ENCODE data around the gene AGAP1.

Gene AGAP1

DNA sequence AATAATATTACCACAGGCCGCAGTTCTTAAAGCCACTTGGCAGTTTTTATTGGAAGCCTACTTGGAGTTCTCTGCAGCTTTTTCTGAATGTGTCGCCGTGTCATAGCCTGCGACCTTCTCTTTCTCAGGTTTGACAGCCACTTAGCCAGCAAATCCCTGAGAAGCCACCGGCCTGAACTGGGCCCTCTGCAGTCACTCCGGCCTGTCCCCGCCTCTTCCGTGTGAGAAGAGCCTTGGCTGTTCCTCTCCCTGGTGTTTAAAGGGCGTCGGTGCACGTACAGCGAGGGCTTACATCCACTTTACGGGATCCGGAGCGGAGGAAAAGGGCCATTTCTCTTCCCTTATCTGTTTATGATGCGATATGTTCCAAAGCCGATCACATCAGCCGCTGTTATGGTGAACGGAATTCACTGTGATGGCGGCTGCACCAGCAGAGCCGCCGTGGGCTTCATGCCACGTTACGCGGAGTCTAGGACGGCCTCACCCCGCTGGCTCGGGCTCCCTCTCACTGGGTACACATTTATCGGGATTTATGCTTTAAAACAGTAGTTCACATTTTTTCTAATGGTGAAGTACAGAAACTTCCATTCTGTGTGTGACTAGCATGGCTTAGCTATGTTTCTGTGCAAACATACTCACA is 607.6 kb downstream of the AGAP1 start:
- DNase-seq (ENCODE audit: low read depth) = no peak

DNA sequence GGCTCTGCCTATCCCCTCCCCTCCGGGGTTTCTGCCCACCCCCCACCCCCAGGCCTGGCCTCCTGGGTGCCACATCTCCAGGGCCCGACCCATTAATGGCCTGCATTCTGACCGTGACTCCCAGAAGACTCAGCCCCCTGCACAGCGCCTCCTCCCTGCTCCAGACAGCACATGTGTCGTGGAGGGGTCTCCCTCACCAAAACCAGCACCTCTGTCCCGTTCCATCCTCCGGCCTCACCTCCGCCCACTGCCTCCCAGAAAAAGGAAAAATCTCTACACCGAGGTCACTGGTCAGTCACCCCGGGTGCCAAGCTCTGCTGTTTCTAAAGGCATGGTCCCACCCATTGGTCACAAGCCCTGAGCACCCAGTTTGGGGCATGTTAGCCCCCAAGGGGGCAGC is 609.1 kb downstream of the AGAP1 start:
- DNase-seq (ENCODE audit: low read depth) = no peak

DNA sequence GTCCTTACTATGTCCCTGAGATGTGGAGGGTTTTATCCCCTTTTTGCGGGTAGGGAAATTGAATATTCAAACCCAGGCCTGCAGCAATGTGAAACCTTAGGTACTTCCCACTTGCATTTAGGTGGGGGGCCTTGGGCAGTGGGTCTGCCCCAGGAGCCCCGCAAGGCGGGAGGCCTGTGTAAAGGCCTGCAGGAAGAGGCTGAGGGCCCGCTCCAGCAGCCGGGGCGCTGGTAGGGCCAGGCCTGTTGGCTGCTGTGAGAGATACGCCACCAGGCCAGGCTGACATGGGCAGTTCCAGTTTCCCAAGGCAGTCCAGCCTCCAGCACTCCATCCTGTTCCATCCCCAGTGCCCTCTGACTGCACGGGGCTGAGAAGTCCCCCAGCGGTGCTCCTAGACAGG is 610.1 kb downstream of the AGAP1 start:
- no peak for DNase-seq (ENCODE audit: low read depth)

DNA sequence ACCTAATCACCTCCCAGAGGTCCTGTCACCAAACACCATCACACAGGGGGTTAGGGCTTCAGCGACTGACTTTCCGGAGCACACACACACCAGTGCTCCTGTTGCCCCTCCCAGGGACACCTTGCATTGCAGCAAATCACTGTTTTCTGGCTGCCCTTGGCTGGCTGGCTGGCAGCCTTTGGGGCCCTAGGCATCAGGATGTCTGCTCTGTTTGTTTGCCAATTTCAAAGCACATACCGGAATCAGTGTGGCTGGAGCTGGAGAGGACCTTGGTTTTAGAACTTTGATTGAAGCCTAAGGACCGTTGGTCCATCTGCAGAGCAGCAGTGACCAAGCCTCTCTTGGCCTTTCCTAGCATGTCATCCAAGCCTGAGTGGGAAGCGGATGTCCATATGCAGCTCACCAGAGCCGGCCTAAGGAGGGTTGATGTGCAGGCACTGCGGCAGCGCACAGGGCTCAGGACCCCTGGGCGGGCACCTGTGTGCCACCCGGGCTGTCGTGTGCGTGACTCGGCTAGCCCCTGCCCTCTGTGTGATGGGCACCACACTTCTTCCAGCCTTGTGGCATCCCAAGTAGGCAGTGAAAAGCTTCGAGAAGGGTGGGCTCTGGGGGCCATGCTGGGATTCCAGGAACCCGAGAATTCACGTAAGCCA is 612.2 kb downstream of the AGAP1 start:
- DNase-seq (ENCODE audit: low read depth) = no peak

DNA sequence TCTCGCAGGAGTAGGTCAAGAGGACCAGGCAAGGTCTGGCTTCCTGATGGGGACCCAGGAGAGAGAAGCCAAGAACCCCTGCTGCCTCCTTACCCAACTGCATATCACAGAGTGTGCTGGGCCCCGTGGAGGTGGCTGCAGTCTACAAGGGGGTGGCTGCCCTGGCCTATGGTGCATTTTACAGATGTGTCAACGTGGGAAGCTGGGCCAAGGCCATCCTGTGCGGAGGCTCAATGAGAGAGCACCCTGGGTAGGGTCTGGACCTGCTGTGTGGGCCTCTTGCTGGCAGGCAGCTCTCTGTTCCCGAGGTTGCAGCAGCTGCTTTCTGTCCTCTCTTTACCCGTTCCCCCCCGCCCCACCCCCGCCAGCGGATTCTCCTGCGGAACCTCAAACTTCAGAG is 612.9 kb downstream of the AGAP1 start:
- DNase-seq (ENCODE audit: low read depth) = no peak

DNA sequence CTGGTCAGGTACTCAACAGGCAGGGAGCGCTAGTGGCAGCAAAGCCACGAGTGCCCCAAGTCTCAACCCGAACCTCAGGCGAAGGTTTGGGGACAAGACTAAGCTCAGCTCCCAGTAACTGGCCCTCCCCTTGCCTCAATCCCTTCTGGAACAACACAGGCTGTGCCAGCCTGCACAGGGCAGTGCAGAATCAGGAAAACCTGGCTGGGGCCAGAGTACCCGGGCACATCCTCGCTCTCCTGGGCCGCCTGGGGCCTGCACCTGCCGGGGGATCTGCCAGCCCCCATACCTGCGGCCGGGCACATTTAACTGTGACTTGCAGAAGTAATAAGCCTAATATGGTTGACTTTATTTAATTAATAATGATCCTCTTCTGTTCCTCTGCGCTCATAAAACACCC is 613.7 kb downstream of the AGAP1 start:
- DNase-seq (ENCODE audit: low read depth) = no peak

DNA sequence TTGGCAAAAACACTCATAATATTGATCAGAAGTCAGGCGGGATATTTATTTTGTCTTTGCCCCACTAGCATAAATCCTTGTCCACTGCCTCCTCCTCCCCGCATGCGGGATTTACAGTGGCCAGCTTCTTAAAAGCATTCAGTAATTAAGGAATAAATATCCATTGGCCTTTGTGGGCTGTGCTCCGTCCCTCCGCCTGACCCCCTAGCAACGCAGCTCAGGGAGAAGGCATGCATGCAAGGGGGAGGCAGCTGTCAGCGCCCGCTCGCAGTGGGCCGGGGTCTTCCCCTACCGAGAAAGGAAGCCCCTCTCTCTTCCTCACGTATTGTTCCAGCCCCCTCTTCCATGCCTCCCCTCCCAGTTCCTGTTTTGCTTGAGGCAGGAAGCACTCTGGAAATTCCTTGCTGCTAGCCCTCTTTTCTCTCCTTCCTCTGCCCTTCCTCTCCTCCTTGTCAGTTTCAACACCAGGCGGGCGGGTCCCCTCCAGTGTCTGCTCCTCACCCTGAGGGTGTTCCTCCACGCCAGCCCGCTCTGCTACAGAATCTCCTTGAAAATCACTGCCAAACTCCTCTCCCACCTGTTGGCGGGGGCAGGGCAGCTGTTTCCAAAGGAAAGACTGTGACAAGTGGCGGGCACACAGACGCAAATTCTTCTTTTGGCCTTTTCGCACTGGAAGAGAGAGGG is 614.2 kb downstream of the AGAP1 start:
- DNase-seq (ENCODE audit: low read depth) = no peak

DNA sequence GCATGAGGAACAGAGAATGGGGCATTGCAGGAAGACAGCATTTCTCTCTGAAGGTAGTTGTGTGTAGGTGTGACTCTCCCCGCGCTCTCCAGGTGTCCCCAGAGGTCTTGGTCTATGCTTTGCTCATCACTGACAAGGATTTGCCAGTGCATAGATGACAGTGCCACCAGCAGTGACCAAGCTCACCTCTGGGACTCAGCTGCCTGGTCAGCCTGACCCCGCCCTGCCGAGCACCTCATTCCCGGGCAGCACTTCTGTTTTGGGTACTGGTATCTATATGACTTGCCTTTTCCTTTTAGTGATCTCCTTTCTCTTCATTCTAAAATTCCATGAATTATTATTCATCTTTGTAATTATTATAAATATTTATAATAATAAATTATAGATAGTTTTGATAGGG is 615.2 kb downstream of the AGAP1 start:
- DNase-seq (ENCODE audit: low read depth) = no peak

DNA sequence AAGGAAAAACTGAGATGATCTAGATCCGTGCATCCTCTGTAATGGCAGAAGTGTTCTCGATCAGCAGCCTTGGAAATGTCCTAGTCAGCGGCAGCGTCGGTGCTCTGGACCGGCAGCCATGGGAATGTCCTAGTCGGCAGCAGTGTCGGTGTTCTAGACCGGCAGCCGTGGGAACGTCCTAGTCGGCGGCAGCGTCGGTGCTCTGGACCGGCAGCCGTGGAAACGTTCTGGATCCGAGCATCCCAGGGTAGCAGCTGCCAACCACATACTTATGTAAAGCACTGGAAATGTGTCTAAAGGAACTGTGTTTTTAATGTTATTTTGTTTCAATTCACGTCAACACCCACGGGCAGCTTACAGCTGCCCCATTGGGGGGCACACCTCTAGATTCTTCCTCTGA is 615.6 kb downstream of the AGAP1 start:
- no peak for DNase-seq (ENCODE audit: low read depth)

DNA sequence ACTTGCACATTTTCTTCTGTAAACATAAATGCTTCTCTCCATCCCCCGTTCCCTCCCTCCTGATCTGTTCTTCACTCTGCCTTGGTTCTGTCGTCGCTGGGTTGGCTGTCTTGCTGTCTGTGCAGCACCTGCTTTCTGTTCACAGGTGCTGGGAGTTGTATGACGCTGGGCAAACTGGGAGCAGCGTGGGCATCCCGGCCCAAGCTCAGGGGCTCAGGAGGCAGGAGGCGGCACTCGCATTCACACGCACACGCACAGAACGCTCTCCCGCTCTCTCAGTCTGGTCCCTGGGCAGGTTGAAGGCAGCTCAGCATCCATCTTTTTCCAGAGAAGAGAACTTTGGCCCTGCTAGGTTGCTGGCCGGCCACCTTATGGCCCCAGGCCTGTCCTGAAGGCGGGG is 618.6 kb downstream of the AGAP1 start:
- no peak for DNase-seq (ENCODE audit: low read depth)

DNA sequence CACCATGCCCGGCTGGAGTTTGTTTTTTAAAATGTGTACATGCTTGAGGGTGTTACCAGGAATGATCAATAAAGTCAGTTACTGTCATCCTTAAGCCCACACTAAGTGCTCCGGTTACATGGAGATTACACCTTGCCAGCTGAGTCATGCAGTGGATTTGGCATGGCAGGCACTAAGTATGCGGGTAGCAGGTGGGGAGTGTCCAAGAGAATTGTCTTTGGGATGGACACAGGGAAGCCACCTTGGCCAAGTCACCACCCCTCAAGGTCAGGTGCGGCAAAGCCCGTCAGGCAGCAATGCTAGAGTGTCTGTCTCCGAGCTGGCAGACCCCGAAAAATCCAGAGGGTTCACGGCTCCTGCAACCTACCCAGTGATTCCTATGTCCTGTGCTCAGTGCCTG is 619.6 kb downstream of the AGAP1 start:
- no peak for DNase-seq (ENCODE audit: low read depth)

DNA sequence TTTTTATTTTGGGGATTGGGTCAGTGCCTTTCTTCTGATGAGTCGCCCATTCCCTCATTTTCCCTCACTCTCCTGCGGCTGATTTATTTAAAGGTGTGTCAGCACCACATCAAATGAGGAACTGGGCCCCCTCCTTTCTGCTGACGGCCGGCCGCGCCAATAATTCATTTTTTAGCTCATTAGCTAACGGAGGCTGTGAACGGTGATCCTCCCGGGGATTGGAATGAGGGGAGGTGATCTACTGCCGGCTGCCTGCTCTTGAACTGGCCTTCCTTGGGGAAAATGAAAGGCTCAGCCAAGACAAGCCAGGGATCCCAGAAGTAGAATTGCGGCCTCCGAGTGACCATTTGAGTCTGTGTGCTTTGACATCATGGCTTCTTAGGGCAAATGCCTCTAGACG is 620.1 kb downstream of the AGAP1 start:
- no peak for DNase-seq (ENCODE audit: low read depth)

DNA sequence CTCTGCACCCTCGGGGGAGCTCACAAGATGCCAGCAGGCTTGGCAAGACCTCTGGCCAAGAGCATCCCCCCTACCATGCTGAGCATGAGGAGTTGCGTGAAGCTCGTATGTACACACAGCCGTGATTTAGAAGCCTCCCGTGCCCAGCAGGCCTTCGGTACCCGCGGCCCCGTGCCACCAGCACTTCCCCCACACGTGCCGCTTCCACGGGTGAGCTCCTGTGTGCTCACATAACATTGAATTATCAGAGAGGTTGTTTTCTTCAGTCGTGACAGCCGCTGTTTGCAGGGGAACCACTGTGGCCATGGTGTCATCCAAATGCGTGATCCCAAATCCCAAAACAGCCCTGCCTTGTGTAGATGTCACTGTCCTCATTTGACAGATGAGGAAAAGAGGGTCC is 621.1 kb downstream of the AGAP1 start:
- DNase-seq (ENCODE audit: low read depth) = no peak

DNA sequence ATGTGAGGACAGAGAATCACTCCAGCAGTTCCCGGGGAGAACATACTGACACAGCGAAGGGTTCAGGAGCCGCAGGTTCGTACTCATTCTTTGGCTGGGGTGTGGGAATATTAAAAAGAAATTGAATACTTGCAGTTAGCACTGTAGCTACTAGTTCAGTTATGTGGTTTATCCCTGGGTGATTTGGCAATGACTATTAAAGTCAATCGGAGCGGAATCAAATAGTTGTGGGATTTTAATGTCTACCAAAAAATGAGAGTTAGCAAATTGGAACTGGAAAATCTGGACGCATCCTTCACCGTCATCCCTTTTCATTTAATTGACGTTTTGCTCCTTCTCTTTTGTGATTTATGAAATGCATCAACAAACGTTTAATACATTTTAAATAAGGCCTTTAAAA is 623.6 kb downstream of the AGAP1 start:
- no peak for DNase-seq (ENCODE audit: low read depth)

DNA sequence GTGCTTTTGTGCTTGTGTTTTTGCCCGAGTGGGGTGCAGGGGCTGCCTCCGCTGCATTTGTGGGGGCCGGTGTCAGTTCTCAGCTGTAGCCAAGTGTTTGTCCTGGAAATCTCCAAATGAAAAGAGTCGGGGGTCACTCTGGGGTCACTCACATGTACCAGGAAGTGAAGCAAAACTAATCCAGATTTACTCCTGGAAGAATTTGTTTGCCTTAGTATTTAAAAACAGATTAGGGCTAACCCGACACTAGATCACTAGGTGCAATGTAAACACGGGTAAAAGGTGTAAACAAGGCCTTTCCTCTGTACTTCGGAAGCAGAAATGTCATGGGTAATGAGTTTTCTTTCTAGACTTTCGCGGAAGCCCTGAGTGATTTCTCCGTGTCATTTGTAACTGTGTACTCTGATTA is 624.0 kb downstream of the AGAP1 start:
- no peak for DNase-seq (ENCODE audit: low read depth)

DNA sequence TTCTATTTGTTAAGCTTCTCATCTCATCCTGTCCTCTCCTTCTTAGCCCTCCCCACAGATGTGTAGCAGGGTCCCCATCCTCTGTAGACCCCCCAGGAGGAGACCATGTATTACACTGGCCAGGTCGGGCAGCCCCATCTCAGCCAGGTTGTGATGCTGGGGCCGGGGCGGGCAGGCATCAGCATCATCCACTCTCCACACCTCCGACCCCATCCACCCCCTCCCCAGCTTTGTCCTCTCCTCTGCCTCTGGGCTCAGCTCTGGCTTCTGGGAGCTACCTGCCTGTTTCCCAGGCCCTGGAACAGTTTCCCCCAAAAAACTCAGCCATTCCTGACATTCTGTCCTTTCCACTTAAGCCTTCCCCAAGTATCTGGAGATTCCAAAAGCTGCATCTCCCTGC is 625.2 kb downstream of the AGAP1 start:
- DNase-seq (ENCODE audit: low read depth) = no peak

DNA sequence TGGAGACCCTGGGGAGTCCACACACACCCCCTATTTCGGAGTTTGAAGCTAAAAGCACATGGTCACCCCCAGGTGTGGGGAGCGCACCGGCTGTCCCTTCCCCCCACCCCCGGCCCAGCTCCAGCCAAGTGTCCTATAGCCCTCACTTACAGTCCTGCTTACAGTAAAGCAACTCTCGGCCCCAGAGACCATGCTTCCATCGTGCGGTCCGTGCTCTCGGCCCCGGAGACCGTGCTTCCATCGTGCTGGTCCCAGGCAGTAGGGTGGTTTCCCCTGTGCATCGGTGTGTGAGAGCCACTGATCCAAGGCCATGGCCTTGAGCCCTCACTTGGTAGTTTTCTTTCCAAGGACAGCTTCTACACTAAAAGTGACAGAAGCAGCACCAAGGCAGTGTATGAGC is 625.6 kb downstream of the AGAP1 start:
- no peak for DNase-seq (ENCODE audit: low read depth)

DNA sequence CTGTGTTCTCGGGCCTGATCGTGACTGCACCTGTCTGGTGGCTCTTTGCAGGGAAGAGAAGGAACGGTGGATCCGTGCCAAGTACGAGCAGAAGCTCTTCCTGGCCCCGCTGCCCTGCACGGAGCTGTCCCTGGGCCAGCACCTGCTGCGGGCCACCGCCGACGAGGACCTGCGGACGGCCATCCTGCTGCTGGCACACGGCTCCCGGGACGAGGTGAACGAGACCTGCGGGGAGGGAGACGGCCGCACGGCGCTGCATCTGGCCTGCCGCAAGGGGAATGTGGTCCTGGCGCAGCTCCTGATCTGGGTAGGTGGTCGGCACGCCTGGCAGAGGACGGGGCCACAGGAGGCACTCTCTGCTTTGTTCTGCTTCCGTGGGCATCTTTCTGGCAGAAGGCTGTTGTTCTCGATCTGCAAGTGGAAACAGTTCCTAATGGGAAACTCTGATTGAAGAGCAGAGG is 626.3 kb downstream of the AGAP1 start:
- DNase-seq (ENCODE audit: low read depth) = no peak

DNA sequence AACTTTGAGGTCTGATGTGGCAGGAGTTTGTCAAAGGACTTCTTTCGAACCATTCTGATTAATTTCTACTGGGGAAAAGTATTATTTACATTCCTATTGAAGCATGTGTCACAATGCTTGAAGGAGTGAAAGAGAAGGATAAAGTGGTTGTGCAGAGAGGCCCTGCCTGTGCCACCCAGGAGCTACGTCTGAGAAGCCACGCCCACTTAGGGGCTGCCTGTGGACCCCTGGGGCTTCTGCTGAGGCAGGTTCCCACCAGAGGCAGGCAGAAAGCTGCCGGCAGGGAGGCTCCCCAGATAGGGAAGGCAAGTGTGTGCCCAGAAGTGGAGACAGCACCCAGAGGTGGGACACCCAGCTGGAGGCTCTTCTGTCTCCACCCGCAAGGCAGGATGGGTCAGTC is 627.0 kb downstream of the AGAP1 start:
- no peak for DNase-seq (ENCODE audit: low read depth)

DNA sequence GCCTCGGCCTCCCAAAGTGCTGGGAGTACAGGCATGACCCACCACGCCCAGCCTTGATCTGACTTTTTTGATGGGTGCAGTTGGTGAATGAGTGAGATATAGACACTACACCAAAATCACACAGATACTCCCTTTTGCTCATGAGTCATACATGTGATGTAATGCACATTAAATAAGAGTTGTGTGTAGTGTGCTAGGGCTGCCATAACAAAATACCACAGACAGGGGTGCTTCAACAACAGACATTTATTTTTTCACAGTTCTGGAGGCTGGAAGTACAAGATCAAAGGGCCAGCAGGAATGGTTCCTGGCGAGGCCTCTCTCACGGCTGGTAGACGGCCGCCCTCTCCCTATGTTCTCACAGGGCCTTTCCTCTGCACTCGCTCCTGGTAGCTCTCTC is 627.7 kb downstream of the AGAP1 start:
- DNase-seq (ENCODE audit: low read depth) = no peak

DNA sequence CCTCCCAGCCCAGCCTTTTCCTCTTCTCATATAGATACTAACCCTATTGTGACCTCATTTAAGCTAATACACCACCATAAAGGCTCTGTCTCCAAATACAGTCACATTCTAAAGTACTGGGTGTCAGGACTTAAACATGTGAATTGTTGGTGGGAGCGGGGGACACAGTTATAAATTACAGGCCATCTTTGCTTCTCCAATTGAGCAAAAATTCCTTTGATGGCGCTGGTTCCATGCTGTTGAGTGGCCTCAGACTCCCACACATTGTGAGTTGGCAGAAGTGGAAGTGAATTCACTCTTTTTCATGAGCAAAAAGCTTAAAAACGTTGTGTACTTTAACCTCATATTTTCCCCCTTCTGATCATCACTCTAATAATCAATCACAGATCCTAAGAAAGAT is 628.4 kb downstream of the AGAP1 start:
- no peak for DNase-seq (ENCODE audit: low read depth)

DNA sequence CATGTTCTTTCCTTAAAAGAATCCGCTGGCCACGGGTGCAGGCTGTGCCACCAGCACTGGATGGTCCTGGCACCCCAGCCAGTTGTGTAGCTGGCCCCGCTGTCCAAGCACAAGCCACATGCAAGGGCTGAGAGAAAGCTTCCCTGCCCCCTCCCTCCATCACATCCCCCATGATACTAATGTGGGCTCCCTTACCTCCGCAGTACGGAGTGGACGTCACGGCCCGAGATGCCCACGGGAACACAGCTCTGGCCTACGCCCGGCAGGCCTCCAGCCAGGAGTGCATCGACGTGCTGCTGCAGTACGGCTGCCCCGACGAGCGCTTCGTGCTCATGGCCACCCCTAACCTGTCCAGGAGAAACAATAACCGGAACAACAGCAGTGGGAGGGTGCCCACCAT is 629.9 kb downstream of the AGAP1 start:
- no peak for DNase-seq (ENCODE audit: low read depth)

DNA sequence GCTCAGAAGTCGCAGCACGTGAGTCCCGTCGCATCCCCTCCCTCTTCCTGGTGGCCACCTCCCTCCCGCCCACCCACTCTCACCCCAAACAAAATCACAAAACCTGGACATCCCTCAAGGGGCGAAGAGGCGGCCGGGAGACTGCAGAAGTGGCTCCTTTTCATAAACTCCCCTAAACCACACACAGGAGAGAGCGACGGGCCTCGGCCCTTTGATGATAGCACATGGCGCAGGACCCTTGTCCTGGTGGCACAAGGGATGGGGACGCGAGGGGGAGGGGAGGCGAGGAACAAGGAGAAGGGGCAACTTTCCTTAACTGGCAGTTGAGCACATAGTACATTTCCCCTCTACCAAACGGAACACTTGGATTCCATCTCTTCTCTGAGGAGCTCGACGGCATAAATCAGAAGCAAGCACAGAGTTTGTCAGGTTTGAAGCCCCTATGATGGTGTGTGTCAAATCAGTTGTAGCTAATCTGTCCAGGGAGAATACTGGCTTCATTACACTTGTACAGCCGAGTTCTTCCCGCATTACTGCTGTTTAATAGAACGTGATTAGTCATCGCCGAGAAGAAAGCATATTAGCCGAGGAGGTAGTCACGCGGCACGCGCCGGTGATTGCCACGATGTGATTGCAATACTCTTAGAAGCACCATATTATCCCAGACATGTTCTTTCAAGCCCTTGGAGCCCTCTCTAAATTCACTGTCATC is 630.5 kb downstream of the AGAP1 start:
- no peak for DNase-seq (ENCODE audit: low read depth)
